PC-9 (cell line): ENCODE results near the gene AIPL1. TPM values are rescaled to one million over a fixed set of nuclear protein-coding genes. Genes with fewer than 3 reads are reported as not detected.

Experiments
- BruUV-seq: library from RNA; stranded (reverse); fragments of 400-500 nt; replicated peaks from 2 replicates; lab custom pipeline; 2021; lab: Mats Ljungman, UMichigan
- CTCF ChIA-PET: fragments of 300-600 bp; sonication (Branson Sonifier 250); formaldehyde crosslinking; loops from one replicate; lab custom pipeline; 2022; ENCODE audit warnings: antibody characterized with exemption; lab: Charles Lee
- POLR2A ChIA-PET: fragments of 300-600 bp; sonication (Branson Sonifier 250); formaldehyde crosslinking; loops from one replicate; lab custom pipeline; 2022; ENCODE audit warnings: antibody characterized with exemption; ENCODE audit not compliant: unreplicated experiment; lab: Charles Lee
- DNase-seq, 2 experiments: peaks; one replicate each; pipeline versions ENCODE4 v3.0.0 to v3.0.0-alpha.2; 2015 to 2022; ENCODE audit warnings: mixed read lengths in 1 of 2
- H2AFZ ChIP-seq: fragments of 200-600 bp; sonication (generic); 2 replicates; pipeline ENCODE4 v1.8.1; 2017; ENCODE audit warnings: antibody characterized with exemption
- H3F3A ChIP-seq: fragments of 200-600 bp; sonication (generic); 2 replicates; pipeline ENCODE4 v1.8.1; 2017; ENCODE audit warnings: antibody characterized with exemption, mild to moderate bottlenecking, low read depth; ENCODE audit not compliant: insufficient read depth
- H3K27ac ChIP-seq: fragments of 200-600 bp; sonication (generic); 2 replicates; pipeline ENCODE4 v1.6.1; 2016; ENCODE audit warnings: mixed run types
- H3K27me3 ChIP-seq: fragments of 200-600 bp; sonication (generic); 2 replicates; pipeline ENCODE4 v1.6.1; 2016; ENCODE audit warnings: low read depth, mixed run types; ENCODE audit not compliant: insufficient read depth
- H3K36me3 ChIP-seq: fragments of 200-600 bp; sonication (generic); 2 replicates; pipeline ENCODE4 v1.6.1; 2016; ENCODE audit warnings: low read depth, mixed run types
- H3K4me1 ChIP-seq: fragments of 200-600 bp; sonication (generic); replicated peaks from 2 replicates; pipeline ENCODE4 v1.6.1; 2016; ENCODE audit warnings: mixed run types; ENCODE audit not compliant: insufficient read depth
- H3K4me2 ChIP-seq: fragments of 200-600 bp; sonication (generic); 2 replicates; pipeline ENCODE4 v1.6.1; 2017; ENCODE audit warnings: mixed run types
- H3K4me3 ChIP-seq: fragments of 200-600 bp; sonication (generic); 2 replicates; pipeline ENCODE4 v1.6.1; 2016; ENCODE audit warnings: mixed run types
- H3K79me2 ChIP-seq: fragments of 200-600 bp; sonication (generic); 2 replicates; pipeline ENCODE4 v1.6.1; 2017; ENCODE audit warnings: low read depth, mixed run types
- H3K9me2 ChIP-seq: fragments of 200-600 bp; sonication (generic); 2 replicates; pipeline ENCODE4 v1.8.1; 2017; ENCODE audit warnings: mild to moderate bottlenecking; ENCODE audit not compliant: insufficient read depth
- H3K9me3 ChIP-seq: fragments of 200-600 bp; sonication (generic); 2 replicates; pipeline ENCODE4 v1.8.1; 2016; ENCODE audit warnings: low read depth; ENCODE audit not compliant: insufficient read depth
- H4K20me1 ChIP-seq: fragments of 200-600 bp; sonication (generic); 2 replicates; pipeline ENCODE4 v1.8.1; 2017; ENCODE audit not compliant: insufficient read depth
- CTCF ChIP-seq: fragments of 200-600 bp; sonication (generic); conservative IDR thresholded peaks from 2 replicates; pipeline ENCODE4 v1.6.1; 2017; ENCODE audit warnings: mixed run types, antibody characterized with exemption, mild to moderate bottlenecking, moderate library complexity
- EZH2 ChIP-seq: fragments of 200-600 bp; sonication (generic); IDR thresholded peaks from 2 replicates; pipeline ENCODE4 v1.8.0; 2017; ENCODE audit warnings: antibody characterized with exemption, low read depth
- intact Hi-C: fragments of 100-400 bp; cut with micrococcal nuclease; formaldehyde crosslinking; loops from one replicate; pipeline ENCODE4 v1.10.0; 2022; ENCODE audit not compliant: unreplicated experiment
- total RNA-seq: library from RNA; stranded (reverse); gene quantifications from 2 replicates; pipeline ENCODE4 v1.2.3, GENCODE V29; 2021

AIPL1 gene
- total RNA-seq, 1 experiment from 2014 or later = not detected

GRCh38 chr17:6387858-6388257 lies 47.1 kb downstream of the AIPL1 start:
- H3K36me3 ChIP-seq = no peaks in the 10 kb centered on the region
- no peak overlapping the region for H3K27ac ChIP-seq
- BruUV-seq = no TSS peak
- no peak overlapping the region for H3K4me2 ChIP-seq
- H3K4me3 ChIP-seq = no peak overlapping the region
- CTCF ChIA-PET = no interaction called here
- intact Hi-C loops = no loop called here
- H3K27me3 ChIP-seq = peaks cover 93% of the 10 kb centered on the region
- TF ChIP-seq EZH2 = no peak
- no peak for TF ChIP-seq CTCF
- H4K20me1 ChIP-seq = no peaks in the 10 kb centered on the region
- peaks cover 6% of the 10 kb centered on the region; the same call in 1 of the 2 replicates for H3K4me1 ChIP-seq
- H2AFZ ChIP-seq = no peak overlapping the region
- H3K9me3 ChIP-seq = no peaks in the 10 kb centered on the region
- no peaks in the 10 kb centered on the region for H3F3A ChIP-seq
- POLR2A ChIA-PET = no interaction called here
- H3K9me2 ChIP-seq = no peaks in the 10 kb centered on the region
- H3K79me2 ChIP-seq = no peaks in the 10 kb centered on the region
- DNase-seq = no peak

DNA sequence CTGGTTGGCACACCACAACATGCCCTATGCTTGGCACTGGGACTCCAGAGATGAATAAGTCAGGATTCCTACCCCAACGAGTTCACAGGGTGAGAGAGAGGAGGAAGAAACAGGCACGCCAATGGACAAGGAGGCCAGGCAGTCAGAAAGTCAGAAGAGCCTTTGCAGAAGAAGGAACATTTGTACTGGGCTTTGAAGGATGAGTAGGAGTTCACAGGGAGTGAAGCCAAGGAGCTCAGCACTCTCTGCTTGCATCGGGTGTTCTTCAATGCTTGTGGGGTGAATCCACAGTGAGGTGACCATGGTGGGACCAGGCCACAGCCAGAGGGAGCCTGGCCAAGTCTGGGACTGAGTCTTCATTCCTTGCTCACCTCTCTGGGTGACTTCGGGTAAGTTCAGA lies 47.5 kb downstream of the AIPL1 start:
- CTCF ChIA-PET = no interaction called here

GRCh38 chr17:6386041-6386630 lies 48.8 kb downstream of the AIPL1 start:
- ChIA-PET CTCF (no interaction called here), POLR2A (no interaction called here)
- DNase-seq = no peak
- no peak overlapping the region for H3K4me3 ChIP-seq
- no peaks in the 10 kb centered on the region for H3K36me3 ChIP-seq
- no TSS peak for BruUV-seq
- no peak overlapping the region for H2AFZ ChIP-seq
- H3K79me2 ChIP-seq = no peaks in the 10 kb centered on the region
- intact Hi-C loops = no loop called here
- H3K27me3 ChIP-seq = peaks cover 98% of the 10 kb centered on the region
- no peaks in the 10 kb centered on the region for H3K9me3 ChIP-seq
- H3K9me2 ChIP-seq = no peaks in the 10 kb centered on the region
- no peaks in the 10 kb centered on the region for H3K4me1 ChIP-seq
- H3F3A ChIP-seq = no peaks in the 10 kb centered on the region
- no peak overlapping the region for H3K4me2 ChIP-seq
- H4K20me1 ChIP-seq = no peaks in the 10 kb centered on the region
- no peak overlapping the region for H3K27ac ChIP-seq
- no peak for TF ChIP-seq EZH2
- TF ChIP-seq CTCF = no peak

More for the DNA sequence above, 47.5 kb downstream of the AIPL1 start:
- H3K79me2 ChIP-seq = no peaks in the 10 kb centered on the region
- peaks cover 2% of the 10 kb centered on the region; the same call in 1 of the 2 replicates for H3K4me1 ChIP-seq
- intact Hi-C loops = no loop called here
- TF ChIP-seq EZH2 = no peak
- no peak for TF ChIP-seq CTCF
- H3K27ac ChIP-seq = no peak overlapping the region
- DNase-seq = no peak
- H4K20me1 ChIP-seq = no peaks in the 10 kb centered on the region
- H3K4me2 ChIP-seq = no peak overlapping the region
- POLR2A ChIA-PET = no interaction called here
- H3K9me3 ChIP-seq = no peaks in the 10 kb centered on the region
- BruUV-seq = no TSS peak
- no peak overlapping the region for H2AFZ ChIP-seq
- H3F3A ChIP-seq = no peaks in the 10 kb centered on the region
- H3K36me3 ChIP-seq = no peaks in the 10 kb centered on the region
- no peaks in the 10 kb centered on the region for H3K9me2 ChIP-seq
- no peak overlapping the region for H3K4me3 ChIP-seq
- H3K27me3 ChIP-seq = peaks cover 93% of the 10 kb centered on the region
